AML-193 (cell line): ENCODE results near the gene BTNL8.

Experiments
- DNase-seq, 2 experiments: peaks; one replicate each; lab custom pipeline; 2025; lab: John Stamatoyannopoulos, UW

The BTNL8 gene

GRCh38 chr5:180969406-180969805, 70.4 kb downstream of the BTNL8 start:
- DNase-seq, result no peak

DNA sequence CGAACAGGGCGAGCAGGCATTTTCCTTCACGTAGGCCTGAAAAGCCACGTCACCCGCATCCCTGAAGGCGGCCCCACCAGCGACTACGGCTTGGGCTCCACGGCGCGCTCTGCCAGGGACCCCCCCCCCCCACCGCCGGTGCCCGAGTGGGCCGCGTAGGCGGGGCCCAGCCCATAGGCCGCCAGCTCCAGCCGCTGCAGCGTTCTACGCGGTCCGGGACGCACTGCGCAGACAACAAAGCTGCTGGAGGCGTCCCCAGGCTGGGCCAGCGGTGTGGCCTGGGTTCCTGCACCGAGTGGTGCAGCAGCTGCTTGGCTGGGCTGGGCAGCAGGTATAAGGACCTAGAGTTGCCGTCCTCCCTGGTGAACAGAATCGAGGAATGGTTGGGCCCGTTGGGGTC, 71.4 kb downstream of the BTNL8 start:
- DNase-seq, result no peak

GRCh38 chr5:180970875-180971274, 71.9 kb downstream of the BTNL8 start:
- no peak for DNase-seq

DNA sequence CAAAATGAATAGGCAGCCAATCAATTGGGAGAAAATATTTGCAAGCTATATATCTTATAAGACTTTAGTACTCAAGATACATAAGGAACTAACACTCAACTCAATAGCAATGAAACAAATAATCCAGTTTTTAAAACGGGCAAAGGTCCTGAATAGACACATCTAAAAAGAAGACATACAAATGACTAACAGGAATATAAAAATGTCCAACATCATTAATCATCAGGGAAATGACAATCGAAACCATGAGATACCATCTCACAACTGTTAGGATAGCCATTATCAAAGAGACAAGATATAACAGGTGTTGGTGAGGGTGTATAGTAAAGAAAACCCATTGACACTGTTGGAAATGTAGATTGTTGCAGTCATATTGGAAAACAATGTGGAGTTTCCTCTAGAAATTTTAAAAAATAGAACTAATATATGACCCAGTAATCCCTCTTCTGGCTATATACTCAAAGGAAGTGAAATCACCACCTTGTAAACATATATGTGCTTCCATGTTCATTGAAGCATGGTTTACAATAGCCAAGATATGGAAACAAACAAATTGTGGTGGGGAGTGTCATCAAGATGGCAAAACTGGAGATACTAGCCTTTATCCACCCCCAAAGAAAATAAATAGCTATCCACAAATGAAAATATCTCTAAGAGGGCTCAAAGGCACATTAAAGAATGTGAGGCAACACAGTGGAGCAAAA, 75.8 kb downstream of the BTNL8 start:
- DNase-seq, result no peak

DNA sequence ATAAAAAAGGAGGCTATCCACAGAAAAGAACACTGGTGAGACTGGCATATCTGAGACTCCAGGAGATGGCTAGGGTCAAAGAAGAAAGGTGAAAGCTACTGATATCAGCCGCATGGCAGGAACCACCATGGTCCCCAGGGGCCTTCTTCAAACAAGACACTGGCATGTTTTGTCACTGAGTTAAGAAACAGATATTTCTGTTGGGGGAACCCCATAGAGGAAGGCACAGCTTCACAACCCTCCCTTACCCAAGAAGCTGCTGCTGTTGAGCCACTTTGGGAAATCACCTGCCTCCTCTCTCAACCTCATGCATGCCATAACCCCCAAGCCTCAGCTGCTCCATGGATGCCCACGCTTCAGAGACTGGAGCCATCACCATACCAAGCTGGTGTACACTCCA, 76.4 kb downstream of the BTNL8 start:
- DNase-seq, result no peak

DNA sequence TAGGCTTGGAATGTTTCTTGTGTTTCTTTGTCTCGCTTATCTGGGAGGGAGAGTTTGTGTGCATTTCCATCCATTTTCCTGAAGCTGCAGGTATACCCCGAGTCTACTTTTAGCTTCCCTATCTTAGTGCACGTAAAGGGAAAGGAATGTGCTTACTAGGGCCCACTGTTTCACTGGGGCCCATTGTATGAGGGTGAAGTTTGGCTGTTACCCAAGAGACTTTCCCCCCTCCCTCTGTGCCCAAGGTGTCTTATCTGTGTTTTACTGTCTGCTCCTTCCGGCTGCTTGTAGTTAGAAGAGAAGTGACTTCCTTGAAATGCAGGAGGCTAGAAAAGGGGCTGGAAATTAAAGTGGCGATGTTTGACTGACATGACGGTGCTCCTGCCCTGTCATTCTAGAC, 77.6 kb downstream of the BTNL8 start:
- no peak for DNase-seq

DNA sequence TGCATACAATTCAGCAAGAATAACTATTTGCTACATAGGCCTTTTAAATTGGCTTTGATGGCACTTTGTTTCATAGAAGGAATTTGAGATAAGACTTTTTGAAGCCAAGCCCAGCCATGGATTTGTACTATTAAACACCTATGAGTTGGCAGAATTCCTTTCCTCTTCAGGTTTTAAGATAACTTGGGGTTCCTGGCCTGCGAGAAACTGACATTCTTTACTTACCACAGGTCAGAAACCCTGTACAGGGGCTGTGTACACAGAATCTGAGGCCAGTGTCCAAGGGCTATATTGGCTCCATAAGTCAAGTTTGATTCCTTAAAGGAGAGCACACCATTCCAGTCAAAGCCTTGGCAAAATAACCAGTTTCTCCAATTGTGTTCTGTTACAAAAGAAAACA, 78.9 kb downstream of the BTNL8 start:
- DNase-seq, result no peak

GRCh38 chr5:180982008-180982741, 83.2 kb downstream of the BTNL8 start:
- no peak for DNase-seq

DNA sequence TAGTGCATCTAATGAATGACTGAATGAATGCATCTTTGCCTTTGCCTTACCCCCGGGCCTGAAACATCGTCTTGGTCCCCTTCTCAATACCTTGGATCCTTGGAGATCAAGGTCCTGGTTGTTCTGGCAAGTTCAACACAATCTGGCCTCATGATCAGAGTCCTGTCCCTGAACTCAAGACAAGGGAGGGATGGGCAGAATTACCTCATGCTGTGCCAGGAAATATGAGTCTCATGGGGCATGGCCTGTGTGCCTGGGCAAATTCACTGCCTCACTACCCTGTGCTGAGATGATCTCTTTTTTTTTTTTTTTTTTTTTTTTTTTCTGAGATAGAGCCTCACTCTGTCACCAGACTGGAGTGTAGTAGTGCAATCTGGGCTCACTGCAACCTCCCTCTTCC, 89.1 kb downstream of the BTNL8 start:
- no peak for DNase-seq

GRCh38 chr5:180988592-180988991, 89.6 kb downstream of the BTNL8 start, which contains the start of gene BTNL3:
TSS of gene BTNL3 (plus strand) at chr5:180988846. CDS start at chr5:180989029, 183 bp downstream.
- no peak for DNase-seq

DNA sequence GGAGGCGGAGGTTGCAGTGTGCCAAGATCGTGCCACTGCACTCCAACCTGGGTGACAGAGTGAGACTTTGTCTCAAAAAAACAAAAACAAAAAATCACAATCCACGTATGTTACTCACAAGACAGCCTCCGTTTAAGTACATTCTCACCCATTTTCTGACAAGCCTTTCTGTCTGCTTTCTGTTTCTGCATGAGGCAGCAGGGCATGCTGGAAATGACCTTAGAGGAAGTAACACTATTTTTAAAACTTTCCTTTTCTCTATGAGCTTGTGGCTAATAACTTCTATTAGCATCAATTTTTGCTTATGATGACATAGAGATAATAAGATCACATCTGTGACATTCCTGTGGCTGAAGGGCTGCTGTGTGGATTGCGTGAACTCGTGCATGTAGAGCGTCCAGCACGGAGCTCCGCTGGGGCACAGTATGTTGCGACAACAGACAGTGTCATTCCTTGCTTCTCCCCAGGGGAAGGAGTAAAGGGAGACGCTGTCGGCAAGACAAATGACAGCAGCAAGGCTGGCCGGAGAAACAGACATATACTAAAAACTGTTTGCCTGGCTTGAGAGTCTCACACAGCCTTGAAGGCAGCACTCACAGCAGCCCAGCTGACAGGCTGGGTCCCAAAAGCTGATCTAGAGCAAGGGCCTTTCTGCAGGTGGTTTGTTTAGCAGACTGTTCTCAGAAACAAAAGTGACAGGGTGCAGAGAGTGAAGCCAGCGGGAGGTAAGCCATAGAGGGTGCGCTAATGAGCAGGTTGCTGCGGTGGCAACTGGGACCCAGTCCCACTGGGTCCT, 91.3 kb downstream of the BTNL8 start:
- no peak for DNase-seq

GRCh38 chr5:180990882-180991242, 91.9 kb downstream of the BTNL8 start:
- DNase-seq, result no peak
